ENCODE measurements around the gene RAB1B.
A peak's percentile ranks its signal among the peaks of the same experiment; 100 is the strongest.
"Not testable (repeated sequence)": the region's sequence is repeated elsewhere in the genome, so short reads cannot be mapped to it uniquely, and the experiment has no call there.

Gene RAB1B

GRCh38 chr11:66299186-66299585, 30.7 kb downstream of the RAB1B start:
- Mint-ChIP-seq H3K9me3 (no peaks in the 10 kb centered on the region), H3K4me1 (no peaks in the 10 kb centered on the region), H3K27me3 (peaks cover 6% of the 10 kb centered on the region), H3K4me3 (no peak overlapping the region), H3K27ac (no peak overlapping the region), H3K36me3 (no peaks in the 10 kb centered on the region)
- DNase-seq (ENCODE audit: low spot score in 2 of 2) (no peak), ATAC-seq (ENCODE audit: low read depth) (no peak)

- DNase-seq (ENCODE audit: low spot score in 2 of 2) (no peak), ATAC-seq (ENCODE audit: low read depth) (no peak)
- no peaks in the 10 kb centered on the region for H3K4me1 Mint-ChIP-seq
- H3K4me3 Mint-ChIP-seq, result no peak overlapping the region
- peaks cover 7% of the 10 kb centered on the region for H3K27me3 Mint-ChIP-seq
- H3K27ac Mint-ChIP-seq, result no peak overlapping the region
- no peaks in the 10 kb centered on the region for H3K36me3 Mint-ChIP-seq
- no peaks in the 10 kb centered on the region for H3K9me3 Mint-ChIP-seq
These were observed 34.2 kb downstream of the RAB1B start for GRCh38 chr11:66302656-66303055.

- peaks cover 6% of the 10 kb centered on the region for H3K4me1 Mint-ChIP-seq
- H3K9me3 Mint-ChIP-seq, result no peaks in the 10 kb centered on the region
- H3K27me3 Mint-ChIP-seq, result peaks cover 7% of the 10 kb centered on the region
- H3K27ac Mint-ChIP-seq, result no peak overlapping the region
- no peak for DNase-seq (ENCODE audit: low spot score in 2 of 2)
- no peaks in the 10 kb centered on the region for H3K36me3 Mint-ChIP-seq
- no peak for ATAC-seq (ENCODE audit: low read depth)
- H3K4me3 Mint-ChIP-seq, result no peak overlapping the region
These were observed 41.0 kb downstream of the RAB1B start for GRCh38 chr11:66309475-66309874.

GRCh38 chr11:66310324-66310723, 41.9 kb downstream of the RAB1B start:
- ATAC-seq (ENCODE audit: low read depth) (no peak), DNase-seq (ENCODE audit: low spot score in 2 of 2) (no peak)
- Mint-ChIP-seq H3K36me3 (no peaks in the 10 kb centered on the region), H3K4me1 (peaks cover 6% of the 10 kb centered on the region), H3K9me3 (no peaks in the 10 kb centered on the region), H3K27ac (no peak overlapping the region), H3K4me3 (no peak overlapping the region), H3K27me3 (peaks cover 3% of the 10 kb centered on the region)

GRCh38 chr11:66310803-66311440, 42.5 kb downstream of the RAB1B start:
- not testable (repeated sequence) for H3K4me3 Mint-ChIP-seq, H3K9me3 Mint-ChIP-seq

GRCh38 chr11:66311470-66311964, 43.1 kb downstream of the RAB1B start:
- H3K36me3 Mint-ChIP-seq, result no peaks in the 10 kb centered on the region
- H3K9me3 Mint-ChIP-seq, result no peaks in the 10 kb centered on the region
- peaks cover 3% of the 10 kb centered on the region for H3K27me3 Mint-ChIP-seq
- H3K27ac Mint-ChIP-seq, result peak overlapping the region; percentile 77
- DNase-seq (ENCODE audit: low spot score in 2 of 2), result no peak
- peaks cover 6% of the 10 kb centered on the region for H3K4me1 Mint-ChIP-seq
- peak; percentile 37 for ATAC-seq (ENCODE audit: low read depth)
- H3K4me3 Mint-ChIP-seq, result peak overlapping the region; percentile 90

More at GRCh38 chr11:66310803-66311440, 42.5 kb downstream of the RAB1B start:
- not testable (repeated sequence) for DNase-seq (ENCODE audit: low spot score in 2 of 2); H3K36me3 Mint-ChIP-seq; H3K27ac Mint-ChIP-seq; H3K4me1 Mint-ChIP-seq; H3K27me3 Mint-ChIP-seq; ATAC-seq (ENCODE audit: low read depth)

GRCh38 chr11:66311965-66312548, 43.6 kb downstream of the RAB1B start:
- H3K27ac Mint-ChIP-seq, result peak overlapping the region; percentile 77
- H3K4me3 Mint-ChIP-seq, result peak overlapping the region; percentile 90
- DNase-seq (ENCODE audit: low spot score in 2 of 2) (peak; percentile 97 to 98), ATAC-seq (ENCODE audit: low read depth) (peak; percentile 73)
- H3K4me1 Mint-ChIP-seq, result peaks cover 6% of the 10 kb centered on the region
- no peaks in the 10 kb centered on the region for H3K9me3 Mint-ChIP-seq
- no peaks in the 10 kb centered on the region for H3K36me3 Mint-ChIP-seq
- peaks cover 3% of the 10 kb centered on the region for H3K27me3 Mint-ChIP-seq

GRCh38 chr11:66312549-66313320, 44.3 kb downstream of the RAB1B start:
- Mint-ChIP-seq H3K4me1 (peaks cover 9% of the 10 kb centered on the region), H3K27me3 (no peaks in the 10 kb centered on the region), H3K9me3 (no peaks in the 10 kb centered on the region), H3K4me3 (peak overlapping the region; percentile 90), H3K36me3 (no peaks in the 10 kb centered on the region), H3K27ac (peak overlapping the region; percentile 77)
- DNase-seq (ENCODE audit: low spot score in 2 of 2) (peak; percentile 96 to 98), ATAC-seq (ENCODE audit: low read depth) (peak; percentile 61)

- peak overlapping the region; percentile 24 for H3K27ac Mint-ChIP-seq
These were observed 45.1 kb downstream of the RAB1B start for GRCh38 chr11:66313321-66314185.

GRCh38 chr11:66314186-66314501, 45.7 kb downstream of the RAB1B start:
- DNase-seq (ENCODE audit: low spot score in 2 of 2) (no peak), ATAC-seq (ENCODE audit: low read depth) (no peak)
- Mint-ChIP-seq H3K27ac (no peak overlapping the region), H3K4me3 (peak overlapping the region; percentile 66), H3K9me3 (no peaks in the 10 kb centered on the region), H3K4me1 (peaks cover 22% of the 10 kb centered on the region), H3K36me3 (no peaks in the 10 kb centered on the region), H3K27me3 (no peaks in the 10 kb centered on the region)

More at GRCh38 chr11:66313321-66314185, 45.1 kb downstream of the RAB1B start:
- DNase-seq (ENCODE audit: low spot score in 2 of 2) (no peak), ATAC-seq (ENCODE audit: low read depth) (no peak)
- Mint-ChIP-seq H3K36me3 (no peaks in the 10 kb centered on the region), H3K4me1 (peaks cover 16% of the 10 kb centered on the region), H3K27me3 (no peaks in the 10 kb centered on the region), H3K9me3 (no peaks in the 10 kb centered on the region), H3K4me3 (peak overlapping the region; percentile 90)

GRCh38 chr11:66314561-66315497, 46.4 kb downstream of the RAB1B start:
- Mint-ChIP-seq H3K4me1 (peaks cover 24% of the 10 kb centered on the region), H3K36me3 (no peaks in the 10 kb centered on the region), H3K27ac (peak overlapping the region; percentile 39), H3K27me3 (no peaks in the 10 kb centered on the region), H3K9me3 (no peaks in the 10 kb centered on the region), H3K4me3 (peak overlapping the region; percentile 8)
- ATAC-seq (ENCODE audit: low read depth) (no peak), DNase-seq (ENCODE audit: low spot score in 2 of 2) (no peak)

- ATAC-seq (ENCODE audit: low read depth) (no peak), DNase-seq (ENCODE audit: low spot score in 2 of 2) (no peak)
- no peaks in the 10 kb centered on the region for H3K27me3 Mint-ChIP-seq
- peaks cover 24% of the 10 kb centered on the region for H3K4me1 Mint-ChIP-seq
- no peaks in the 10 kb centered on the region for H3K36me3 Mint-ChIP-seq
- H3K9me3 Mint-ChIP-seq, result no peaks in the 10 kb centered on the region
- H3K4me3 Mint-ChIP-seq, result no peak overlapping the region
- peak overlapping the region; percentile 39 for H3K27ac Mint-ChIP-seq
These were observed 47.1 kb downstream of the RAB1B start for GRCh38 chr11:66315498-66315885.
